IPS-18a (cell line): ENCODE data around the gene B3GNT5.

Experiments
- H3K27ac ChIP-seq: one replicate; pipeline ENCODE4 v1.5.1; 2013; ENCODE audit warnings: low read length
- H3K27me3 ChIP-seq: one replicate; pipeline ENCODE4 v1.6.1; 2013; ENCODE audit warnings: mild to moderate bottlenecking, low read length; ENCODE audit not compliant: control insufficient read depth, insufficient read depth
- H3K36me3 ChIP-seq: one replicate; pipeline ENCODE4 v1.6.1; 2013; ENCODE audit warnings: low read depth, low read length; ENCODE audit not compliant: control insufficient read depth
- H3K4me1 ChIP-seq: one replicate; pipeline ENCODE4 v1.6.1; 2013; ENCODE audit warnings: low read depth, low read length; ENCODE audit not compliant: control insufficient read depth
- H3K4me3 ChIP-seq: one replicate; pipeline ENCODE4 v1.5.1; 2013; ENCODE audit warnings: low read length
- H3K9ac ChIP-seq: one replicate; pipeline ENCODE4 v1.6.1; 2013; ENCODE audit warnings: mild to moderate bottlenecking, low read length, moderate library complexity
- H3K9me3 ChIP-seq: one replicate; pipeline ENCODE4 v1.6.1; 2013; ENCODE audit warnings: low read depth, low read length; ENCODE audit not compliant: control insufficient read depth

Gene B3GNT5

DNA sequence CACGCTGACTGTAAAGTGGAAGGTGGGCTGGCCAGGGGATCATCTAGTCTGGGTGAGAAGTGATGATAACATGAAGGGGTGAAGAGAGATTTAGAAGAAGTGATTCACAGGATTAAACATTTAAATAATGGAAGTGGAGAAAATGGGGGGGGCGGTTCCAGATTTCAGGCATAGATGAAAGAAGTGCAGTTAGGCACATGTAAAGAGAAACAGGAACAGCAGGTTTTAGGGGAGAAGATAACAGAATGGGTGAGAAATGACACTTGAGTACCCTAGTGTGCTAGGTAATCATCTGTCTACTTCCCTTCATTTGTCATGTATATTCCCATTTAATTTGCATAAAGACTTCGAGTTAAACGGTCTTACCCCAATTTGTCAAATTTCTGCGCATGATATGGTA, 15.3 kb downstream of the B3GNT5 start:
- no peaks in the 10 kb centered on the region for H3K27me3 ChIP-seq
- H3K9me3 ChIP-seq, result no peaks in the 10 kb centered on the region
- H3K4me1 ChIP-seq, result peaks cover 52% of the 10 kb centered on the region
- no peak overlapping the region for H3K4me3 ChIP-seq
- H3K27ac ChIP-seq, result no peak overlapping the region
- no peak overlapping the region for H3K9ac ChIP-seq
- H3K36me3 ChIP-seq, result peaks cover 5% of the 10 kb centered on the region

DNA sequence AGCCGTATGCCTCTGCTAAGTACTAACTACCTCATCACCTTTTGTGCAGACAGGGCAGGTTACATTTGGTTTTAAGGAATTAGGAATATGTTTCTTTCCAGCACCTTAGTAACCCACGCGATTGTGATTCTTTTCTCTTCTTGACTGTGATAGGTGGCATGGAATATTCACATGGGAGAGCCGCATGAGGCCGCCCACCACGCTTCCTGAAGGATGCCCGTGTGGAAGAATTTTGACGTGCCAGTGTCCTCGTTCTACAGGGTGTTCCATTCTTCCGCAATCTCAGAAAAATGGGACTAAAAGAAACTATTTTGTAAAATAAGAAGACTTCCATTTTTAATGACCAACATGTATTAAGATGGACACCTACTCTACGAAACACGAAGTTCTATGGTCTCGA, 16.3 kb downstream of the B3GNT5 start:
- Histone ChIP-seq H3K4me1 (peaks cover 42% of the 10 kb centered on the region), H3K36me3 (peaks cover 5% of the 10 kb centered on the region), H3K9ac (no peak overlapping the region), H3K4me3 (no peak overlapping the region), H3K27ac (no peak overlapping the region), H3K9me3 (no peaks in the 10 kb centered on the region), H3K27me3 (no peaks in the 10 kb centered on the region)

DNA sequence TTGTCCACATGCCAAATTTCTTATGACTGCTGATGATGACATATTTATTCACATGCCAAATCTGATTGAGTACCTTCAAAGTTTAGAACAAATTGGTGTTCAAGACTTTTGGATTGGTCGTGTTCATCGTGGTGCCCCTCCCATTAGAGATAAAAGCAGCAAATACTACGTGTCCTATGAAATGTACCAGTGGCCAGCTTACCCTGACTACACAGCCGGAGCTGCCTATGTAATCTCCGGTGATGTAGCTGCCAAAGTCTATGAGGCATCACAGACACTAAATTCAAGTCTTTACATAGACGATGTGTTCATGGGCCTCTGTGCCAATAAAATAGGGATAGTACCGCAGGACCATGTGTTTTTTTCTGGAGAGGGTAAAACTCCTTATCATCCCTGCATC, 17.3 kb downstream of the B3GNT5 start:
- no peak overlapping the region for H3K4me3 ChIP-seq
- peaks cover 5% of the 10 kb centered on the region for H3K36me3 ChIP-seq
- no peak overlapping the region for H3K9ac ChIP-seq
- peaks cover 32% of the 10 kb centered on the region for H3K4me1 ChIP-seq
- H3K27me3 ChIP-seq, result no peaks in the 10 kb centered on the region
- no peaks in the 10 kb centered on the region for H3K9me3 ChIP-seq
- H3K27ac ChIP-seq, result no peak overlapping the region

DNA sequence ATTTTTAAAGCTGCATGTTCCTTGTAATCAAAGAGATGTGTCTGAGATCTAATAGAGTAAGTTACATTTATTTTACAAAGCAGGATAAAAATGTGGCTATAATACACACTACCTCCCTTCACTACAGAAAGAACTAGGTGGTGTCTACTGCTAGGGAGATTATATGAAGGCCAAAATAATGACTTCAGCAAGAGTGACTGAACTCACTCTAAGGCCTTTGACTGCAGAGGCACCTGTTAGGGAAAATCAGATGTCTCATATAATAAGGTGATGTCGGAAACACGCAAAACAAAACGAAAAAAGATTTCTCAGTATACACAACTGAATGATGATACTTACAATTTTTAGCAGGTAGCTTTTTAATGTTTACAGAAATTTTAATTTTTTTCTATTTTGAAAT, 19.1 kb downstream of the B3GNT5 start:
- Histone ChIP-seq H3K36me3 (peaks cover 5% of the 10 kb centered on the region), H3K4me1 (peaks cover 19% of the 10 kb centered on the region), H3K9me3 (no peaks in the 10 kb centered on the region), H3K27ac (no peak overlapping the region), H3K27me3 (no peaks in the 10 kb centered on the region), H3K9ac (no peak overlapping the region), H3K4me3 (no peak overlapping the region)

DNA sequence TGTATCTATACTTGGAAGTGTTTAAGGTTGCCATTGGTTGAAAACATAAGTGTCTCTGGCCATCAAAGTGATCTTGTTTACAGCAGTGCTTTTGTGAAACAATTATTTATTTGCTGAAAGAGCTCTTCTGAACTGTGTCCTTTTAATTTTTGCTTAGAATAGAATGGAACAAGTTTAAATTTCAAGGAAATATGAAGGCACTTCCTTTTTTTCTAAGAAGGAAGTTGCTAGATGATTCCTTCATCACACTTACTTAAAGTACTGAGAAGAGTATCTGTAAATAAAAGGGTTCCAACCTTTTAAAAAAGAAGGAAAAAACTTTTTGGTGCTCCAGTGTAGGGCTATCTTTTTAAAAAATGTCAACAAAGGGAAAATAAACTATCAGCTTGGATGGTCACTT, 19.7 kb downstream of the B3GNT5 start:
- Histone ChIP-seq H3K36me3 (peaks cover 5% of the 10 kb centered on the region), H3K4me1 (peaks cover 15% of the 10 kb centered on the region), H3K27ac (no peak overlapping the region), H3K4me3 (no peak overlapping the region), H3K27me3 (no peaks in the 10 kb centered on the region), H3K9ac (no peak overlapping the region), H3K9me3 (no peaks in the 10 kb centered on the region)

DNA sequence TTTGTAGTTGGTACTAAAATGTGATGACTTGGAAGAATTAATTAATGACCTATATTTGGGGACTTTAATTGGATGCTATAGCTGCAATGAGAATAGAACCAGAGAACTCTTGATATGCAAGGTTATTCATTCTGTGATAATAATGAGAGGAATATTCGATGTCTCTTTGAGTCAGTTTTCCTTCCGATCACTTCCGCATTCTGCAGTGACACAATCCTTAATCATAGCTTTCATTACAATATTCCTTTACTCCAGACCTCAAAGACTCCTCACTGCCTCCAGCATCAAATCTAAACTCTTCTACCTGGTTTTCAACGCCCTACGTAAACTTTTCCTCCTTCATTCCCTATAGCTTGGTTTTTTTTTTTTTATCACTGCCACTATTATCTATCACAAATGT, 21.6 kb downstream of the B3GNT5 start:
- H3K9ac ChIP-seq, result no peak overlapping the region
- no peaks in the 10 kb centered on the region for H3K27me3 ChIP-seq
- H3K36me3 ChIP-seq, result peaks cover 5% of the 10 kb centered on the region
- no peaks in the 10 kb centered on the region for H3K4me1 ChIP-seq
- no peaks in the 10 kb centered on the region for H3K9me3 ChIP-seq
- H3K4me3 ChIP-seq, result no peak overlapping the region
- no peak overlapping the region for H3K27ac ChIP-seq

DNA sequence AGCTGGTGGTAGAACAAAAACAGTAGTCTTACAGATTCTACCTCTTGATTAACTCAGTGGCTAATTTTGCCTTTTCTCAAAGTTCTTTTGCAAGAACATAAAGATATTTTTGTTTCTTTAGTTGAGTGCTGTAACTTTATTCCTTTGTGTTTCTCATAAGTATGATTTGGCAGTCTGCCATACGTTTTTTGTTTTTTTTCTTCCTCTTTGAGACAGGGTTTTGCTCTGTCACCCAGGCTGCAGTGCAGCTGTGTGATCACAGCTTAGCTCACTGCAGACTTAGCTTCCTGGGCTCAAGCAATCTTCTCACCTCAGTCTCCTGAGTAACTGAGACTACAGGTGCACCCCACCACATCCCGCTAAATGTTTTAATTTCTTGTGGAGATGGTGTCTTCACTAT, 22.4 kb downstream of the B3GNT5 start:
- H3K9me3 ChIP-seq, result no peaks in the 10 kb centered on the region
- no peak overlapping the region for H3K27ac ChIP-seq
- no peaks in the 10 kb centered on the region for H3K27me3 ChIP-seq
- H3K4me1 ChIP-seq, result no peaks in the 10 kb centered on the region
- H3K36me3 ChIP-seq, result peaks cover 1% of the 10 kb centered on the region
- no peak overlapping the region for H3K9ac ChIP-seq
- H3K4me3 ChIP-seq, result no peak overlapping the region

DNA sequence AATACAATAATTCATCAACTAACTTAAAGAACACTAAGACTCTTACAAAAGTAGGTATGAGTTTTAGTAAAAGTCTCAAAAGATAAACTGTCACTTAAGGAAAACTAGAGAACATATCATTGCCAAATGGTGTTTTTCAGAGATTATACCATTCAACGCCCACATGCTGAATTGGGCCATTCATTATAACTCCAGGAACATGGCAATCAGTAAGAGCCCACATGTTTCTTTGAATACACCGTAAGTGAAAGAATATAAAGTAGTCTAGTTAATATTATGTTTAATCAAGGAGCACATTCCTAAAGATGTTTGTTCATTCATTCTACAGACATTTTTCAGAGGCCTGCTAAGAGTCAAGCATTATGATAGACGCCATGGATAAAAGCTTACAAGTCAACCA, 22.9 kb downstream of the B3GNT5 start:
- H3K27ac ChIP-seq, result no peak overlapping the region
- H3K4me1 ChIP-seq, result no peaks in the 10 kb centered on the region
- no peak overlapping the region for H3K4me3 ChIP-seq
- no peaks in the 10 kb centered on the region for H3K9me3 ChIP-seq
- H3K9ac ChIP-seq, result no peak overlapping the region
- H3K36me3 ChIP-seq, result no peaks in the 10 kb centered on the region
- no peaks in the 10 kb centered on the region for H3K27me3 ChIP-seq

DNA sequence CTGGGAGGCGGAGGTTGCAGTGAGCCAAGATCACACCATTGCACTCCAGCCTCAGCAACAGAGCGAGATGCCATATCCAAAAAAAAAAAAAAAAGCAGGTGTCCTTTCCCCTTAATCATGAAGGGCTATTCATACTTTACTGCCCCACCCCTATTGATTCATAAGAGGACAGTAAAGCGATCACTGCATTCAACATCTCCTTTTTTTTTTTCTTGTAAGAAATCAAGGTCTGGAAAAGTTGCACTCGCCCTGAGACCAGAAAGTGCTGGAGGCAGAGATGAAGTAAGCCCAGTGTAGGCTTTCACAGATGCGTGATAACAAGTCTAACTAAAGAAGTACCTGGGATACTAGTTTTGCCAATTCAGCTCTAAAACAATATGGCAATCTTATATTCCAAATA, 24.2 kb downstream of the B3GNT5 start:
- H3K4me1 ChIP-seq, result peaks cover 4% of the 10 kb centered on the region
- H3K9me3 ChIP-seq, result no peaks in the 10 kb centered on the region
- H3K27ac ChIP-seq, result no peak overlapping the region
- no peaks in the 10 kb centered on the region for H3K36me3 ChIP-seq
- no peaks in the 10 kb centered on the region for H3K27me3 ChIP-seq
- no peak overlapping the region for H3K4me3 ChIP-seq
- H3K9ac ChIP-seq, result no peak overlapping the region

DNA sequence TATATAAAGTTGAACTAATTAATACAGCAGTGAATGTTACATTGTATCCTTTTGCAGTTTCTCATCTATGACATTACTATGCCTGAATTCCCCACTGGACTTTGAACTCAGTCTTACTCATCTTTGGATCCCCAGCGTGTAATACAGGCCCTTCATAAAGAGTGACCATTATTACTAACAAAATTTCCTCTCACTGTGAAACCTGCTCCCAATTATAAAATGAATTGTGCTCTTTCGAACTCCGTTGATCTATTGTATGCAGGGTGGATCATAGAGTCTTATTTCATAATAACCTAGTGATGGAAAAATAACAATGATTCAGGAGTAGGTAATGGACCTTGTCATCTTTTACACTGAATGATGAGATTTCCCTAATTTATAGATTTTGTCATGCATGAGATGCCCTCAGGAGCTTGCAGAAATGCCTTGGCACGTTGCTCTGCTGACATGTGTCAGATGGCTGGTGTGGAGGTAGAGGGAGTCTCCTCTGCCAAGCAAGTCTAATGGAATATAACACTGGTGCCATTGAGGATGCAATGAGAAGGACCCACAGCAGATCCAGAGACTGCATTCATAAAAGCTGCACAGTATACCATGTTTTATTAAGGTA, 25.5 kb downstream of the B3GNT5 start:
- no peak overlapping the region for H3K27ac ChIP-seq
- no peaks in the 10 kb centered on the region for H3K36me3 ChIP-seq
- H3K9ac ChIP-seq, result no peak overlapping the region
- no peak overlapping the region for H3K4me3 ChIP-seq
- H3K4me1 ChIP-seq, result peaks cover 4% of the 10 kb centered on the region
- H3K9me3 ChIP-seq, result no peaks in the 10 kb centered on the region
- no peaks in the 10 kb centered on the region for H3K27me3 ChIP-seq

DNA sequence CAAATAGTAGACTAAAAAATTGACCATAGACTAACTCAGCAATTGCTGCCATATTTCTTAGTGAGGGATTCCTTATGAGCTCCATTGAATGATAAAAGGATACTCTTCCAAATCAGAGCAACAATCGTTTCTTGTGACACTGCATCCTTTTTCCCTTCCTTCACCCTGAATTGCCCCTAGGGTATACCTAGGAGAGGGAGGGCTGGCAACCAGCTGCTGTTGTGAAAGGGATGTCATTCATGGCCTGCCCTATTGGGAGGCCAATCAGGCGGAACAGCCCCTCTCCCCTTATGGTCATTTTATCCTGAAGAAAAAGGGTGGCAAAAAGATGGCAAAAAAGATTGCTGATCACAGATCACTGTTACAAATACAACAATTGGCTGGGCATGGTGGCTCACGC, 26.3 kb downstream of the B3GNT5 start:
- H3K27ac ChIP-seq, result no peak overlapping the region
- H3K9ac ChIP-seq, result no peak overlapping the region
- peaks cover 4% of the 10 kb centered on the region for H3K4me1 ChIP-seq
- no peaks in the 10 kb centered on the region for H3K36me3 ChIP-seq
- H3K4me3 ChIP-seq, result no peak overlapping the region
- no peaks in the 10 kb centered on the region for H3K9me3 ChIP-seq
- no peaks in the 10 kb centered on the region for H3K27me3 ChIP-seq

DNA sequence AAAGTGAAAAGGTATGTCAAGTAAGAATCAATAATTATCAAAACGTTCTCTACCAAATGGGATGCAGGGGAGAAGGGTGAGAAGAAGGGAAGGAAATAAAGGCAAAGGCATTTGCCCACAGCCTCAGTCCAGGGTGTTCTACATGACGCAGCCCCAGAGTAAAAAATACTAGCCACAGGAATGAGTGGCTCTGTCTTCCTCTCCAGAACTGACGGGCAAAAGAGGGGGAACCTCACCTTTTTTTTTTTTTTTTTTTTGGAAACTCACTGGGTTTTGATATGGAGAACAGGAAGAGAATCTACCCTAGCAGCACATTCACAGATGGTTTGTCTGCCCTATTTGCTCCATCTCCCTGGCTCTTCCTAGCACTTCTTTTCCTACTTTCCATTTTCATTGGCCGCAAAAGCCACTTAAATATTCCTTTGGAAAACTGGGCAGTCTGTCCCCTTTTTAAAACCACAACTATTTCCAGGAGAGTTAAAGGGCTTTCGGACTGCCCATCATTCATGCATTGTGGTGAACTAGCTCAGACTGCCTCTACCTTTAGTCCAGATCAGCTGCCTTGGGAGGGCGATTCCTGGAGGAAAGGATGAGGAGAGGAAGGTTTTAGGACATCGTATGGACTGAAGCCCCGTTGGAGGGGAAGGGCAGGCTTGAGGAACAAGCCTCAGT, 28.2 kb downstream of the B3GNT5 start:
- H3K36me3 ChIP-seq, result no peaks in the 10 kb centered on the region

More for the DNA sequence above, 28.2 kb downstream of the B3GNT5 start:
- Histone ChIP-seq H3K9me3 (no peaks in the 10 kb centered on the region), H3K4me3 (no peak overlapping the region), H3K27ac (no peak overlapping the region), H3K9ac (no peak overlapping the region), H3K27me3 (no peaks in the 10 kb centered on the region), H3K4me1 (peaks cover 4% of the 10 kb centered on the region)
